GM19467 (cell line): ENCODE data around the gene OGFOD3.

ENCODE experiments used
- ATAC-seq: cut with Tn5 transposase; IDR thresholded peaks from one replicate; pipeline ENCODE4 v1.9.1; 2021; ENCODE audit warnings: mild to moderate bottlenecking, moderate library complexity; ENCODE audit not compliant: unreplicated experiment

Gene OGFOD3

GRCh38 chr17:82342361-82343079, 75.9 kb downstream of the OGFOD3 start:
- no peak for ATAC-seq

DNA sequence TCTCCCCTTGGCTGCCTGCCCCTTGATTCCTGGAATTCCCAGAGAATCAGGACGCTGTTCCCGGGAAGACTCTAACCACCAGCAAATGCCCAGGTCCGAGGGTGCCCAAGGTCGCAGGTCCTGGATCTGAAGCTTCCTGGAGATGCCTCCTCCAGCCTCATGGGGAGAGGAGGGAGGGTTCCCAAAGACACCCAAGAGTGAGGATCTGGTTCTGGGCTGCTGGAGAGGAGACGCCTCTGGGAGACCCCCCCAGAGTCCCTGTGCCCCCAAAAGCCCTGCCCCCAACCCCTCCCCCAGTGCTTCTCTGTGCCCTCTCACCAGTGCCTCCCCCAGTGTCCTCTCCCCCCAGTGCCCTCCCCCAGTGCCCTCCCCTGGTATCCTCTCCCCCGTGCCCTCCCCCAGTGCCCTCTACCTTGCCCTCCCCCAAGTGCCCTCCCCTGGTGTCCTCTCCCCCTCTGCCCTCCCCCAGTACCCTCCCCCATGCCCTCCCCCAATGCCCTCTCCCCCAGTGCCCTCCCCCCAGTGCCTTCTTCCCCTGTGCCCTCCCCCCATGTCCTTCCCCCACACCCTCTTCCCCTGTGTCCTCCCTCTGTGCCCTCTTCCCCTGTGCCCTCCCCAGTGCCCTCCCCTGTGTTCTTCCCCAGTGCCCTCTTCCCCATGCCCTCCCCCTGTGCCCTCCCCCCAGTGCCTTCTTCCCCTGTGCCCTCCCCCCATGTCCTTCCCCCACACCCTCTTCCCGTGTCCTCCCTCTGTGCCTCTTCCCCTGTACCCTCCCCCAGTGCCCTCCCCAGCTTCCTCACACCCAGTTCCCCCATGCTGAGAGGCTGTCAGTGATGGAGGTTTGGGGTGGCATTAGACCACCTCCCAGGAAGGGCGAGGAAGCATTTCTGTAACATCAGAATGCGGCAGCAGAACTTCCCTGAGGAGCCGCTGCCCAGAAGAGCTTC, 78.5 kb downstream of the OGFOD3 start:
- ATAC-seq: no peak
